HepG2 (cell line): ENCODE measurements around the gene CENPK. TPM values are rescaled to one million over a fixed set of nuclear protein-coding genes. Genes with fewer than 3 reads are reported as not detected.

Source experiments
- ATAC-seq: fragments of 200-7000 bp; cut with Tn5 transposase; 3 replicates; pipeline ENCODE4 v1.9.1; 2020; ENCODE audit warnings: mild to moderate bottlenecking, moderate library complexity
- BruUV-seq: library from RNA; stranded (reverse); fragments of 400-500 nt; replicated peaks from 2 replicates; lab custom pipeline; 2021; lab: Mats Ljungman, UMichigan
- CTCF ChIA-PET: fragments of 300-600 bp; formaldehyde crosslinking; extraction: SDS; loops from one replicate; lab custom pipeline; 2021; ENCODE audit warnings: low total read pairs, inconsistent platforms, low intra/inter-chr PET ratio; lab: Yijun Ruan, JAX
- POLR2A ChIA-PET: fragments of 350-600 bp; sonication (Branson Sonifier 250); formaldehyde crosslinking; loops from one replicate; lab custom pipeline; 2020; ENCODE audit warnings: antibody characterized with exemption, inconsistent platforms; lab: Yijun Ruan, JAX
- DNase-seq: peaks from one replicate; pipeline ENCODE4 v3.0.0-alpha.2; 2015; ENCODE audit warnings: low spot score
- FAIRE-seq: peaks from 3 replicates; lab custom pipeline; 2011; peaks lifted over from hg19 to GRCh38; lab: Jason Lieb, UNC
- H2AFZ ChIP-seq: one replicate; pipeline ENCODE4 v1.6.1; 2011; ENCODE audit warnings: low read length, inconsistent platforms
- H3K27ac ChIP-seq: fragments of 300-600 bp; 3 replicates; pipeline ENCODE4 v1.8.0; 2011; ENCODE audit warnings: mixed run types, mild to moderate bottlenecking, mixed read lengths, low read length, inconsistent platforms; ENCODE audit not compliant: insufficient read depth; ENCODE audit errors: extremely low read length
- H3K27me3 ChIP-seq, 2 experiments: fragments of 200-600 bp in 1 of 2; 2 replicates in 1 of 2; 3 replicates in 1 of 2; pipeline versions ENCODE4 v1.6.0 to v1.8.0; 2011; ENCODE audit warnings: low read length in 2 of 2, mild to moderate bottlenecking in 2 of 2, moderate library complexity in 2 of 2, inconsistent platforms in 1 of 2; ENCODE audit not compliant: insufficient read depth in 2 of 2, control insufficient read depth in 1 of 2
- H3K36me3 ChIP-seq, 2 experiments: fragments of 200-600 bp in 1 of 2; replicated peaks in 1 of 2; 2 replicates in 1 of 2; 3 replicates in 1 of 2; pipeline versions ENCODE4 v1.5.1 to v1.8.0; 2011; ENCODE audit warnings: low read length in 2 of 2, inconsistent platforms in 1 of 2; ENCODE audit not compliant: insufficient read depth in 2 of 2, control insufficient read depth in 1 of 2
- H3K4me1 ChIP-seq: 2 replicates; pipeline ENCODE4 v1.5.1; 2012; ENCODE audit warnings: low read length, inconsistent platforms; ENCODE audit not compliant: insufficient read depth
- H3K4me2 ChIP-seq: 2 replicates; pipeline ENCODE4 v1.6.0; 2011; ENCODE audit warnings: low read depth, low read length, inconsistent platforms
- H3K4me3 ChIP-seq, 3 experiments: fragments of 200-600 bp in 1 of 3; sonication (generic), shearing (Covaris generic) in 1 of 3; replicated peaks in 1 of 3; 2 replicates each; pipeline ENCODE4 v1.5.1; 2011 to 2016; ENCODE audit warnings: low read length in 3 of 3, inconsistent platforms in 2 of 3, low read depth in 2 of 3, mild to moderate bottlenecking in 2 of 3, control low read depth in 1 of 3, mixed read lengths in 1 of 3; ENCODE audit not compliant: insufficient read depth in 1 of 3
- H3K79me2 ChIP-seq: one replicate; pipeline ENCODE4 v1.6.1; 2011; ENCODE audit warnings: low read length, inconsistent platforms; ENCODE audit not compliant: insufficient read depth
- H3K9ac ChIP-seq: 2 replicates; pipeline ENCODE4 v1.6.0; 2011; ENCODE audit warnings: mild to moderate bottlenecking, low read depth, low read length, inconsistent platforms; ENCODE audit not compliant: insufficient read depth
- H3K9me3 ChIP-seq: 2 replicates; pipeline ENCODE4 v1.5.1; 2012; ENCODE audit warnings: mild to moderate bottlenecking, low read length
- H4K20me1 ChIP-seq: 2 replicates; pipeline ENCODE4 v1.6.0; 2011; ENCODE audit warnings: inconsistent platforms, mild to moderate bottlenecking, low read length, moderate library complexity; ENCODE audit not compliant: insufficient read depth
- DBP ChIP-seq: sonication (generic); formaldehyde crosslinking; IDR thresholded peaks from 2 replicates; pipeline ENCODE4 v1.4.0; 2020; ENCODE audit warnings: missing genetic modification reagents; ENCODE audit errors: not compliant biosample characterization
- GATA4 ChIP-seq: sonication (generic); IDR thresholded peaks from 2 replicates; pipeline ENCODE4 v1.6.1; 2016; ENCODE audit warnings: antibody characterized with exemption, low read depth, borderline replicate concordance
- MED8 ChIP-seq: sonication (generic); formaldehyde crosslinking; IDR thresholded peaks from 2 replicates; pipeline ENCODE4 v1.8.1; 2023; ENCODE audit warnings: mild to moderate bottlenecking, missing genetic modification reagents; ENCODE audit not compliant: insufficient replicate concordance
- NPAS2 ChIP-seq: sonication (generic); formaldehyde crosslinking; IDR thresholded peaks from 2 replicates; pipeline ENCODE4 v1.8.0; 2022; ENCODE audit warnings: mild to moderate bottlenecking, missing genetic modification reagents, borderline replicate concordance
- PBX2 ChIP-seq: IDR thresholded peaks from 2 replicates; pipeline ENCODE4 v1.6.1; 2016; ENCODE audit warnings: control low read depth
- SIN3A ChIP-seq: IDR thresholded peaks from 2 replicates; pipeline ENCODE4 v1.6.1; 2011; ENCODE audit warnings: low read depth, mild to moderate bottlenecking, control low read depth, low read length, borderline replicate concordance
- U2AF1 ChIP-seq: fragments of 200-400 bp; formaldehyde crosslinking; optimal IDR thresholded peaks from 2 replicates; pipeline ENCODE3; 2017; ENCODE audit warnings: mild to moderate bottlenecking, low read depth, low read length
- ZHX2 ChIP-seq, 2 experiments: sonication (generic) in 1 of 2; formaldehyde crosslinking in 1 of 2; IDR thresholded peaks; 2 replicates each; pipeline versions ENCODE4 v1.6.1 to v1.9.0; 2014 to 2022; ENCODE audit warnings: antibody characterized with exemption in 1 of 2, borderline replicate concordance in 1 of 2, inconsistent platforms in 1 of 2, low read depth in 1 of 2, missing genetic modification reagents in 1 of 2
- ZNF10 ChIP-seq: sonication (generic); formaldehyde crosslinking; IDR thresholded peaks from 2 replicates; pipeline ENCODE4 v1.4.0; 2020; ENCODE audit warnings: mild to moderate bottlenecking, low read depth, missing genetic modification reagents, borderline replicate concordance
- ZSCAN5A ChIP-seq: sonication (generic); formaldehyde crosslinking; IDR thresholded peaks from 2 replicates; pipeline ENCODE4 v1.8.0; 2022; ENCODE audit warnings: mild to moderate bottlenecking, missing genetic modification reagents, borderline replicate concordance
- WGBS: methylation state at CpG from one replicate; pipeline ENCODE4 v1.1.6; 2017; ENCODE audit warnings: low lambda C conversion rate; 5-methylcytosine and 5-hydroxymethylcytosine counted together
- in situ Hi-C: cut with HindIII; loops from 2 replicates; pipeline ENCODE4 v1.10.0; 2017; ENCODE audit warnings: low pct_unique_long_range_greater_than_20kb; ENCODE audit not compliant: extremely low pct_ligation_motif_present
- intact Hi-C: fragments of 100-400 bp; cut with micrococcal nuclease; formaldehyde crosslinking; loops from one replicate; pipeline ENCODE4 v1.10.0; 2022; ENCODE audit not compliant: unreplicated experiment
- polyA plus RNA-seq, 8 experiments: library from polyadenylated mRNA; depleted of rRNA in 3 of 8; stranded (reverse) in 7 of 8; unstranded in 1 of 8; fragments of >200 nt; fragmentation: Illumina TruSeq in 4 of 8; extraction: Trizol in 4 of 8; gene quantifications; 2 replicates each; pipeline versions ENCODE4 v1.2.1 to v1.2.3, GENCODE V29; 2011 to 2016; ENCODE audit warnings: low read depth in 4 of 8, missing spikeins in 1 of 8, mixed read lengths in 1 of 8; ENCODE audit not compliant: insufficient read depth in 1 of 8
- total RNA-seq, 5 experiments: library from RNA; depleted of rRNA; stranded (reverse); fragments of >200 nt; fragmentation: Illumina TruSeq; extraction: Trizol; gene quantifications; 2 replicates each; pipeline ENCODE4 v1.2.3, GENCODE V29; 2016; ENCODE audit warnings: low read depth in 1 of 5

The CENPK gene
- total and polyA plus RNA-seq, 2 of the 13 experiments (the other 11 are each of a cell fraction or from before 2014, with no cell fraction given) = 14.3 to 54.4 TPM

GRCh38 chr5:65485405-65485804 is 77.6 kb downstream of the CENPK start:
- CTCF ChIA-PET = no interaction called here
- BruUV-seq = no TSS peak
- no peak for DNase-seq
- no peak for TF ChIP-seq U2AF1
- TF ChIP-seq NPAS2 (CRISPR knock-in tag) = no peak
- no peak for TF ChIP-seq ZHX2 (IDR thresholded peaks at IDR 0.05; ENCODE audit: low read depth)
- no peak for TF ChIP-seq ZHX2 (CRISPR knock-in tag; IDR thresholded peaks at IDR 0.05; ENCODE audit: borderline replicate concordance)
- TF ChIP-seq ZSCAN5A (CRISPR knock-in tag) = no peak
- TF ChIP-seq GATA4 = no peak
- TF ChIP-seq PBX2 (CRISPR knock-in tag) = no peak
- no peak for TF ChIP-seq MED8
- TF ChIP-seq DBP = no peak
- no peak for TF ChIP-seq SIN3A
- no peak for TF ChIP-seq ZNF10 (CRISPR knock-in tag)

More at GRCh38 chr5:65485405-65485804, 77.6 kb downstream of the CENPK start:
- POLR2A ChIA-PET = no interaction called here
- H3K4me2 ChIP-seq = no peak overlapping the region
- H3K4me3 ChIP-seq = no peak overlapping the region
- no peak overlapping the region for H2AFZ ChIP-seq
- no peaks in the 10 kb centered on the region for H4K20me1 ChIP-seq
- in situ Hi-C loops (loop anchor here (25.0 kb wide), 2 partner anchors 523 to 848 kb away; no protein-coding TSS in a partner anchor), intact Hi-C loops (no loop called here)
- FAIRE-seq (no peak), ATAC-seq (no peak)
- peaks cover 8% of the 10 kb centered on the region for H3K4me1 ChIP-seq
- no peaks in the 10 kb centered on the region; a peak in 1 of 5 replicates for H3K36me3 ChIP-seq
- no peaks in the 10 kb centered on the region; a peak in 1 of 5 replicates for H3K27me3 ChIP-seq
- no peaks in the 10 kb centered on the region for H3K9me3 ChIP-seq
- 97% methylated on average over 7 of the region's 28 CpGs for WGBS
- no peak overlapping the region for H3K9ac ChIP-seq
- H3K79me2 ChIP-seq = no peaks in the 10 kb centered on the region
- no peak overlapping the region for H3K27ac ChIP-seq
